ENCODE measurements around the gene TRAPPC14. TPM values are rescaled to one million over a fixed set of nuclear protein-coding genes. Genes with fewer than 3 reads are reported as not detected.
A peak's percentile ranks its signal among the peaks of the same experiment; 100 is the strongest.

The TRAPPC14 gene
- total and polyA plus RNA-seq, 2 experiments from 2014 or later: 14.2 to 25.0 TPM

- Histone ChIP-seq H3K27me3 (no peaks in the 10 kb centered on the region), H3K9me3 (ENCODE audit: low read depth) (no peaks in the 10 kb centered on the region), H3K4me3 (no peak overlapping the region), H3K36me3 (peaks cover 19% of the 10 kb centered on the region), H3K27ac (peak overlapping the region; percentile 57), H3K4me1 (ENCODE audit: low read depth) (peaks cover 6% of the 10 kb centered on the region)
- no peak for DNase-seq (ENCODE audit: low read depth in 1 of 2, low spot score in 1 of 2)
- TF ChIP-seq, protein P1, sequence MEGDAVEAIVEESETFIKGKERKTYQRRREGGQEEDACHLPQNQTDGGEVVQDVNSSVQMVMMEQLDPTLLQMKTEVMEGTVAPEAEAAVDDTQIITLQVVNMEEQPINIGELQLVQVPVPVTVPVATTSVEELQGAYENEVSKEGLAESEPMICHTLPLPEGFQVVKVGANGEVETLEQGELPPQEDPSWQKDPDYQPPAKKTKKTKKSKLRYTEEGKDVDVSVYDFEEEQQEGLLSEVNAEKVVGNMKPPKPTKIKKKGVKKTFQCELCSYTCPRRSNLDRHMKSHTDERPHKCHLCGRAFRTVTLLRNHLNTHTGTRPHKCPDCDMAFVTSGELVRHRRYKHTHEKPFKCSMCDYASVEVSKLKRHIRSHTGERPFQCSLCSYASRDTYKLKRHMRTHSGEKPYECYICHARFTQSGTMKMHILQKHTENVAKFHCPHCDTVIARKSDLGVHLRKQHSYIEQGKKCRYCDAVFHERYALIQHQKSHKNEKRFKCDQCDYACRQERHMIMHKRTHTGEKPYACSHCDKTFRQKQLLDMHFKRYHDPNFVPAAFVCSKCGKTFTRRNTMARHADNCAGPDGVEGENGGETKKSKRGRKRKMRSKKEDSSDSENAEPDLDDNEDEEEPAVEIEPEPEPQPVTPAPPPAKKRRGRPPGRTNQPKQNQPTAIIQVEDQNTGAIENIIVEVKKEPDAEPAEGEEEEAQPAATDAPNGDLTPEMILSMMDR (IDR thresholded peaks at IDR 0.05; ENCODE audit: low read depth, low read length): no peak
These were observed 1.5 kb downstream of the TRAPPC14 start for GRCh38 chr7:100157069-100157333.

- Histone ChIP-seq H3K4me1 (ENCODE audit: low read depth) (peaks cover 6% of the 10 kb centered on the region), H3K9me3 (ENCODE audit: low read depth) (no peaks in the 10 kb centered on the region), H3K36me3 (peaks cover 19% of the 10 kb centered on the region), H3K4me3 (no peak overlapping the region), H3K27me3 (no peaks in the 10 kb centered on the region), H3K27ac (peak overlapping the region; percentile 57)
- TF ChIP-seq, protein P1 (IDR thresholded peaks at IDR 0.05; ENCODE audit: low read depth, low read length): no peak
- no peak for DNase-seq (ENCODE audit: low read depth in 1 of 2, low spot score in 1 of 2)
These were observed 2.0 kb downstream of the TRAPPC14 start for GRCh38 chr7:100156331-100157068.

DNA sequence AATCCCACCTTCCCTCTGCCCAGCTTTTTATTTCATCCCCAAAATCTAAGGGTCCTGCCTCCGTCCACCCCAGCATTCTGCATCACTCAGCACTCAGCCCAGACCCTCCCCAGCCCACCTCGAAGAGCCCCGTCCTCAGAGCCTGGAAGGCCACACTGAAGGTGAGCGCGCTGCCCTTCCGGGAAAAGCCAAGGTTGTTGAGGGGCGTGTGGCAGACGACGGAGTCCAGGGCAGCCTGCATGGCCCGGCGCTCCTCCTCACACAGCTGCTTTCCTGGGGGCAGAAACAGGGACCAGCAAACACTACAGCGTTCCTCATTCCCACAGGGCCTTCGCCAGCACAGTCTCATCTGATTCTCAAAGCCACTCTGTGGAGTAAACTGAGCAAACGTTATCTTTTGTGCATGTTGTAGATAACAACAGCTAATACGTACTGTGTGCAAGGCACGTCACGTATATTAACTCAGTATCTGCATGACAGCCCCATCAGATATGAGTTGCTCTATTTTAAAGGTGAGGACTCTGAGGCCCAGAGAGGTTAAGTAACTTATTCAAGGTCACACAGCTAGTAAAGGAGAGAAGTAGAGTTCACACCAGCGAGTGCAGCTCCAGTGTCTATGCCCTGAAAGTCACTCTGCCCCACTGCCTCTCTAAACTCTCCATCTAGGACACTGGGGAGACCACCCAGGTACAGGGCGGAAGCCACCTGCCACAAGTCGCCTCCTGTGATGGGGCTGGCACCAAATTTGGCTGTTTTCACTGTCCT, 2.8 kb downstream of the TRAPPC14 start:
- Histone ChIP-seq H3K4me1 (ENCODE audit: low read depth) (peaks cover 6% of the 10 kb centered on the region), H3K36me3 (peaks cover 19% of the 10 kb centered on the region), H3K9me3 (ENCODE audit: low read depth) (no peaks in the 10 kb centered on the region), H3K27ac (no peak overlapping the region), H3K4me3 (no peak overlapping the region), H3K27me3 (no peaks in the 10 kb centered on the region)
- TF ChIP-seq, protein P1 (IDR thresholded peaks at IDR 0.05; ENCODE audit: low read depth, low read length): no peak
- no peak for DNase-seq (ENCODE audit: low read depth in 1 of 2, low spot score in 1 of 2)

DNA sequence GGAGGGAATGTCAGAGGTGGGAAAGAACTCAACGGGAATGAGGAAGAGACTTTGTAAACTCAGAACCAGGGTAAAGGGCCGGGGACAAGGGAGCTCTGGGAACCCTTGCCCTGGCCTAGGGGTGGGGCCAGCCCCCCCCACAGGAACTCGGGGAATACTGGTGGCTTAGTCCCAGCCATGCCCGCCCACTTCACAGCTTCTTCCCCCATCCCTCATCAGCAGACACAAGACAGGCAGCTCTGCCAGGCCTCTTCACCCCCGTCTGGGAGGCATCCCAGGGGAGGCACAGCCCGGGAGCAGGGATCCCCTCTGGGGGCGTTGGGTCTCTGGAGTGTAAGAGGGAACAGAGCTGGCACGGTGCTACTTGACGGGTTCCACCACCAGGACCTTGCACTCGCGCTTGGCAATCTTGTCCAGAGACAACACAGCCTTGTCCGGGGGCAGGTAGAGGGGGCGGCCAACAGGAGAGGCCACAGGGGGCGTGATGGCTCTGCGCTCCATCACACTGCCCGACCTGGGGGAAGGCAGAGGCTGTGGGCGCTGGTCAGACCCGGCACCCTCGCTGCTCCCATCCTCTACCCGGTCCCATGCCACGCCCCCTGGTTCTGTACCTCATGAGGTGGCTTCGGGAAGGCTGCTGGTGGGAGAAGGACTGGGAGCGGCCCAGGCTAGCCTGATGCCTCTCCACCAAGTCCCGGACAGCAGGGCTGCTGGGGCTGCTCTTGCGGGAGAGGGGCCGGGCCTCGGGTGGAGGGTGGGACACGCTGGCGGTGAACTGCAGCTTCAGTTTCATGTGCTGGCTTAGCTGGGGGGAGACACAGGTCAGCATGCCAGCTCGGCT, 3.7 kb downstream of the TRAPPC14 start:
- TF ChIP-seq, protein P1 (IDR thresholded peaks at IDR 0.05; ENCODE audit: low read depth, low read length): no peak
- DNase-seq (ENCODE audit: low read depth in 1 of 2, low spot score in 1 of 2): no peak
- H3K4me1 ChIP-seq (ENCODE audit: low read depth): peaks cover 6% of the 10 kb centered on the region
- peak overlapping the region; percentile 50 for H3K27ac ChIP-seq
- no peaks in the 10 kb centered on the region for H3K27me3 ChIP-seq
- H3K4me3 ChIP-seq: no peak overlapping the region
- H3K9me3 ChIP-seq (ENCODE audit: low read depth): no peaks in the 10 kb centered on the region
- H3K36me3 ChIP-seq: peaks cover 19% of the 10 kb centered on the region

DNA sequence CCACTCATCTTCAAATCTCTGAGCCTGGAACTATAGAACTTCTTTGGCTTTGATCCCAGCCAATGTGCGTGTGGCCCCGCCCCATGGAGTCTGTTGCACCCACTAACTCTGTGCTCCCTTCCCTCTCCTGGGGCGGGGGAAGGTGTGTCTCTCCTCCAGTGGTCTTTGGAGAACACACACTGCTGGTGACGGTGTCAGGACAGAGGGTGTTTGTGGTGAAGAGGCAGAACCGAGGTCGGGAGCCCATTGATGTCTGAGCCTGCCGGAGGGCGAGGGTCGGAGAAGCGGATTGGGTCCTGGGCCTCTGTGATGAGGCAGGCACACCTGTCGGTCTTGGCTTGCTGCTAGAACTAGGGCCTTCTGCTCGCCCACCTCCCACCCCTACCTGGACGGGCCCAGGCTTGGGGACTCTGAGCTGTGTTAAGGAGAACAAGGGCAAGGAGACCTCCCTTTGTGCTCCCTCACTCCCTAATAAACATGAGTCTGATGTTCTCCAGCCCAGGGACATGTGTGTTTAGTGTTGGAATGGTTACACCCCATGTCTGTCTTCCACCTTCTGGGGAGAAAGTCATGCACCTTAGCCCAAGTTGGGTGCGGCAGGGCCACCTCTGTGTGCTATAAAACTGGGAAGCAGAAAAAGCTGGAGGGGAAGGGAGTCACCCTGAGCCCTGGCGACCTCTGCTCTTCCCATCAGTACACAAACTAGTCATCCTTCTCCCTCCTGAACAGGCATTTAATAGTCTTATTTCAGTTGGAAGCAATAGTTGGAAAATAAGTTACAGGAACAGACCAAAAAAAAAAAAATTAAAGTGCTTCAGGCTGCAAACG, 4.6 kb downstream of the TRAPPC14 start:
- no peak for DNase-seq (ENCODE audit: low read depth in 1 of 2, low spot score in 1 of 2)
- no peak overlapping the region for H3K4me3 ChIP-seq
- no peaks in the 10 kb centered on the region for H3K9me3 ChIP-seq (ENCODE audit: low read depth)
- H3K4me1 ChIP-seq (ENCODE audit: low read depth): peaks cover 6% of the 10 kb centered on the region
- peaks cover 19% of the 10 kb centered on the region for H3K36me3 ChIP-seq
- H3K27ac ChIP-seq: peak overlapping the region; percentile 56
- no peaks in the 10 kb centered on the region for H3K27me3 ChIP-seq
- TF ChIP-seq, protein P1 (IDR thresholded peaks at IDR 0.05; ENCODE audit: low read depth, low read length): no peak
